Activated T-helper 17 cell treated with anti-CD3 and anti-CD28 coated beads, Interleukin-2, amount 50 U/mL, for 72 hours (primary cell): ENCODE data around the gene ORC1. TPM values are rescaled to one million over a fixed set of nuclear protein-coding genes. Genes with fewer than 3 reads are reported as not detected.
"Not testable (repeated sequence)": the region's sequence is repeated elsewhere in the genome, so short reads cannot be mapped to it uniquely, and the experiment has no call there.

Source experiments
- ATAC-seq: fragments of 150-1000 bp; cut with Tn5 transposase; replicated peaks from 2 replicates; pipeline ENCODE4 v1.10.0; 2021; ENCODE audit warnings: mild to moderate bottlenecking, moderate library complexity
- H3K27ac Mint-ChIP-seq: one replicate; pipeline ENCODE4 v1.8.0; 2022; ENCODE audit warnings: mixed read lengths
- H3K27me3 Mint-ChIP-seq: one replicate; pipeline ENCODE4 v1.8.0; 2022; ENCODE audit warnings: mixed read lengths
- H3K36me3 Mint-ChIP-seq: one replicate; pipeline ENCODE4 v1.8.0; 2022; ENCODE audit warnings: low read depth, mild to moderate bottlenecking, mixed read lengths
- H3K4me1 Mint-ChIP-seq: one replicate; pipeline ENCODE4 v1.8.0; 2022; ENCODE audit warnings: mixed read lengths
- H3K4me3 Mint-ChIP-seq: one replicate; pipeline ENCODE4 v1.8.0; 2022; ENCODE audit warnings: mild to moderate bottlenecking, mixed read lengths
- H3K9me3 Mint-ChIP-seq: one replicate; pipeline ENCODE4 v1.8.0; 2022; ENCODE audit warnings: mixed read lengths
- total RNA-seq, 2 donors: library from RNA; stranded (reverse); gene quantifications; one replicate each; pipeline ENCODE4 v1.2.3, GENCODE V29; 2022

Gene ORC1
- total RNA-seq, 2 donors from 2014 or later = 38.6 to 45.3 TPM

DNA sequence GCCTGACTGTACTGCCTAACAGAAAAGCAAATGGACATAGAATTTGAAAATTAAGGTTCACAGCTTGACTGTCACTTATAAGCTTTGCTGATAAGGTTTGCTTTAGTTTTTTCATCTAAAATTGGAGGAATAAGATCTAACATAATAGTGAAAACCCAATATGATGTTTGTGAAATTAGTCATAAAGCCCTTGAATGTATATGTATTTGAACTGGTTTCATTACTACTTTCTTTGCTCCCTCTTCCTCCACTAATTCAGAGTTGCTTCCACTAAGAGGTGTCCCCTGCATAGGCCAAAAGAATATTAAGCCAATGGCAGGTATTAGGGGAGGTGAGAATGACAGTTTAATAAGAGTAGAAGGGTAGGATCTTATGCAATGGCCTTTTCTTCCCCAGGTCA, 10.7 kb upstream of the ORC1 start:
- peak; percentile 34 for ATAC-seq
- no peak overlapping the region for H3K4me3 Mint-ChIP-seq
- peaks cover 15% of the 10 kb centered on the region for H3K4me1 Mint-ChIP-seq
- no peaks in the 10 kb centered on the region for H3K9me3 Mint-ChIP-seq
- H3K27me3 Mint-ChIP-seq = no peaks in the 10 kb centered on the region
- peaks cover 100% of the 10 kb centered on the region for H3K36me3 Mint-ChIP-seq
- peak overlapping the region; percentile 29 for H3K27ac Mint-ChIP-seq

DNA sequence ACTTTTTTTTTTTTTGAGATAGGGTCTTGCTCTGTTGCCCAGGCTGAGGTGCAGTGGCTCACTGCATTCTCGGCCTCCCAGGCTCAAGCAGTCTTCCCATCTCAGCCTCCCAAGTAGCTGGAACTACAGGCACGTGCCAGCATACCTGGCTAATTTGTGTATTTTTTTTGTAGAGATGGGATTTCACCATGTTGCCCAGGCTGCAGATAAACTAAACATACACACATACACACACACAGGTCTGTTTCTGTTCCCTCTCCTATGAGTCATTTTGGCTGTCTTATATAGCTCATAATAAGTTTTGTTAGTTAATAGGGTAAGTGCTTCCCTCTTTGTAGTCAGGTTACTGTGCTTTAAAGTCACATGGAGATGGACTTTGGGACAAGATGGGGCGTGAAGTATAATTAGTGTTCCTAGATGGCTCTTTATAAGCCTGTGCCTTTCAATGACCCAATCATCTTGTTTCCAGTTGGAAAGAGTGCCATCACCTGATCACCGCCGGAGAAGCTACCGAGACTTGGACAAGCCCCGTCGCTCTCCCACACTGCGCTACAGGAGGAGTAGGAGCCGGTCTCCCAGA, 9.3 kb upstream of the ORC1 start:
- Mint-ChIP-seq H3K27ac (no peak overlapping the region), H3K9me3 (no peaks in the 10 kb centered on the region), H3K27me3 (no peaks in the 10 kb centered on the region), H3K4me1 (peaks cover 16% of the 10 kb centered on the region), H3K4me3 (no peak overlapping the region), H3K36me3 (peaks cover 97% of the 10 kb centered on the region)
- ATAC-seq = peak; percentile 24

DNA sequence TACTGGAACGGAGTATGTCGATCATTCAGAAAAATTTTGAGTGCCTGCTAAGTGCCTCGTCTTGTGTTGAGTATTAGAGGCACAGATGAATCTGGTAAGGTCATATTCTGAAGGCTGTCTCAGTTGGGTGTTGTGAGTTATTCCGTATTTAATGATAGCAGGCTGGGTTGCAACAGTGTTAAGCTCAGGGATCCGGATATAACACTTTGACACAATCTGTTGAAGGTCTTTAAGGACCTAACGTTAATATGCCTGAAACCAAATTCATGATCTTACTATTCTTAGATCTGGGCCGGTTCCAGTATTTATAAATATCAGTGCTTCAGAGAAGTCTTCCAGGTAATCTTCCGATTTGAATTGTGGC, 734 bp upstream of the ORC1 start:
- H3K4me1 Mint-ChIP-seq = peaks cover 24% of the 10 kb centered on the region
- H3K36me3 Mint-ChIP-seq = peaks cover 91% of the 10 kb centered on the region
- no peak for ATAC-seq

DNA sequence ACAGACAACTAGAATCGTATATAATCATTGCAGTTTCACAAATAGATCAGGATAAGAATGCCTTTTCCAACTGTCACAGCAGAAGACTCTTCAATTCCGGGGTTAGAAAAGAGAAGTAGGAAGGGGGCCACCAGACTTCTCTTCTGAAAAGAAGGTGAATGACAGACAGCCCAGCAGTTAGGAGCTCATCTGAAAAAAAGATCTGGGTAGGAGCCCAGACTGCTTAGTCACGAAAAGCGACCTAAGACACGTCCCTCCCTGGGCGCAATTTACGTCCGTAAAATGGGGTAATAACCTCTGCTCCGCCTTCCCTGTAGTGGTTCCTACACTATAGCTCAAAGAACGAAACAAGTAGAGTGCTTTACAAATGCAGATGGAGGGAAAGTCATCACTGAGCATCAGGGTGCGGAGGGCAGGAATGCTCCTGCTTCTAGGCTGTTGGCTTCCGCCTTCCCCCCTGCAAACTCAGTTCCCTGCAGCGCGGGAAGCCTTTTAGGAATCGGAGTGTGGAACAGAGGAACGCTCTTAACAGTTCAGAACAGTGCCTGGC, 582 bp downstream of the ORC1 start:
- Mint-ChIP-seq H3K4me3 (peak overlapping the region; percentile 94), H3K9me3 (no peaks in the 10 kb centered on the region), H3K36me3 (peaks cover 94% of the 10 kb centered on the region), H3K27ac (peak overlapping the region; percentile 88), H3K27me3 (no peaks in the 10 kb centered on the region), H3K4me1 (peaks cover 19% of the 10 kb centered on the region)
- ATAC-seq = peak; percentile 68

More for the DNA sequence above, 734 bp upstream of the ORC1 start:
- Mint-ChIP-seq H3K27ac (peak overlapping the region; percentile 88), H3K27me3 (no peaks in the 10 kb centered on the region), H3K4me3 (peak overlapping the region; percentile 94), H3K9me3 (no peaks in the 10 kb centered on the region)

DNA sequence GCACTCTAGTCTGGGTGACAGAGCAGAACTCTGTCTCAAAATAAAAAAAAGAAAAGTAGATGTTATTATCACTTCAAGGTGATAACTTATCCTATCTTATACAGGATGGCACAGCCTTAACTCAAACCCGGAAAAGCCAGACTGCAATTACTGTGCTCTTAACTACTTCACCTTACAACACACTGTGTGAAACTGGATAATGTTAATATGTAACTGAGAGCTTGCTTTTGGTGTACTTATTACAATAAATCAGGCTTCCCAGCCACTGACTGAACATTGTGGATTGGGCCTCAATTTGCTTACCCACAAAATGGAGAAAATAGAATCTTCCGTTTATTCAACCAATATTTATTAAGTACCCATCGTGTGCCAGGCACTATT, 1.4 kb downstream of the ORC1 start:
- ATAC-seq = no peak
- Mint-ChIP-seq H3K36me3 (peaks cover 95% of the 10 kb centered on the region), H3K27me3 (no peaks in the 10 kb centered on the region), H3K4me1 (peaks cover 18% of the 10 kb centered on the region), H3K9me3 (no peaks in the 10 kb centered on the region), H3K4me3 (peak overlapping the region; percentile 94), H3K27ac (peak overlapping the region; percentile 88)

DNA sequence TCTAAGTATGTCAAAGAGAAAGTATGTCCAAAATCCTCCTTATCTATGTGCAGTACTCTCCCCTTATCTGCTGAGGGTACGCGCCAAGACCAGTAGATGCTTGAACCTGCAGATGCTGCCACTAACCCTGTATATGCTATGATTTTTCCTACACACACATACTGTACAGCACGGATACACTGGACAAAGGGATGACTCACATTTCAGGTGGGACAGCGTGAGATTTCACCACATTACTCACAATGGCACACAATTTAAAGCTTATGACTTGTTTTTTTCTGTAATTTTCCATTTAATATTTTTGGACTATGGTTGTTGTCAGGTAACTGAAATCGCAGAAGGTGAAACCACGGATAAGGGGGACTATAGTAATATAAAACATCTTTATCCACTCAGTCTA, 4.1 kb downstream of the ORC1 start:
- H3K4me3 Mint-ChIP-seq = no peak overlapping the region
- ATAC-seq = no peak
- no peak overlapping the region for H3K27ac Mint-ChIP-seq
- H3K27me3 Mint-ChIP-seq = no peaks in the 10 kb centered on the region
- H3K4me1 Mint-ChIP-seq = peaks cover 16% of the 10 kb centered on the region
- H3K9me3 Mint-ChIP-seq = no peaks in the 10 kb centered on the region
- peaks cover 95% of the 10 kb centered on the region for H3K36me3 Mint-ChIP-seq

DNA sequence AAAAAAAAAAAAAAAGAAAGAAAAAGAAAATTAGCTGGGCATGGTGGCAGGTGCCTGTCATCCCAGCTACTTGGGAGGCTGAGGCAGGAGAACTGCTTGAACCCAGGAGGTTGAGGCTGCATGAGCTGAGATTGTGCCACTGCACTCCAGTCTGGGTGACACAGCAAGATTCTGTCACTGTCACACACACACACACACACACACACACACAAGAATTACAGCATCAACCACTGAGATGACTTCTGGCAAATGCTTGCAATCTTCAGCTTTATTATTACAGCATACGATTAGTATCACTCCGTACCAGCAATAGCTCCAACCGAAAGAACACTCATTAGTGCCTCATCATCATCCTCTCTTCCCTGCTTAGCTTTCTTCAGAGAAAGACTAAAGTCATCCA, 4.6 kb downstream of the ORC1 start:
- Mint-ChIP-seq H3K27me3 (no peaks in the 10 kb centered on the region), H3K27ac (no peak overlapping the region), H3K4me1 (peaks cover 16% of the 10 kb centered on the region), H3K36me3 (peaks cover 97% of the 10 kb centered on the region), H3K9me3 (no peaks in the 10 kb centered on the region), H3K4me3 (no peak overlapping the region)
- no peak for ATAC-seq

DNA sequence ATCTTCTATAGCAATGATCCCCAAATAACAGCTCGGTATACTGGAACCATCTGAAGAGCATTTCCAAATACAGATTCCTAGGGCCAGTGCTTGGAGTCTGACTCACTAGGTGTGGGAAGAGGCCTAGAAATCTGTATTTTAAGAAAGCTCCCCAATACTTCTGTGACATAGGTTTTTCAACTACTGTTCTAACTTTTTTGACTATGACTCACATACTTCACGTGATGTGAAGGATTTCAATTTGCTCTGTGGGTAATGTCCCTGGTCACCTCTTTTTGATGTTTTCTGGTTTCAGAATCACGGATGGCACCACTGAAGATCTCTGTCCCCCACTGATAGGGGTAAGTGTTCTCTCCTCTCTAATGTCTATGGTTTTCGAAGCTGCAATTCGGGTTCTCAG, 11.0 kb downstream of the ORC1 start:
- H3K27ac Mint-ChIP-seq = no peak overlapping the region
- ATAC-seq = peak; percentile 52

DNA sequence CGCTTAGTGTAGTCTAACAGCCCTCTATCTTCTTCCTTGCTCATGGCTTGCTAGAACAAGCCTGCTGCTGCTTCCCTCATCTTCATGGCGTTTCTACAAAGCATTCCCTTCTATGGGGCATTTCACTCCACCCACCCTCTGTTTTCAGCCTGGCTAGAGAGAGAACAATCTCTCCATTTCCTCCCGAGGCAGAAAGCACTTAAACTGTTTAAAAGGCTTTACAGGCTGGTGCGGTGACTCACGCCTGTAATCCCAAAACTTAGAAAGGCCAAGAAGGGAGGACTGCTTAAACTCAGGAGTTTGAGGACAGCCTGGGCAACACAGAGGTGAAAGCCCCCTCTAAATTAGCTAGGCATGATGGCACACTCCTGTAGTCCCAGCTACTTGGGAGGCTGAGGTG, 17.8 kb downstream of the ORC1 start:
- Mint-ChIP-seq H3K27ac (no peak overlapping the region), H3K4me1 (no peaks in the 10 kb centered on the region), H3K9me3 (no peaks in the 10 kb centered on the region), H3K4me3 (no peak overlapping the region), H3K27me3 (no peaks in the 10 kb centered on the region), H3K36me3 (peaks cover 100% of the 10 kb centered on the region)
- ATAC-seq = no peak

More for the DNA sequence above, 11.0 kb downstream of the ORC1 start:
- H3K27me3 Mint-ChIP-seq = no peaks in the 10 kb centered on the region
- H3K4me1 Mint-ChIP-seq = peaks cover 5% of the 10 kb centered on the region
- no peak overlapping the region for H3K4me3 Mint-ChIP-seq
- H3K36me3 Mint-ChIP-seq = peaks cover 100% of the 10 kb centered on the region
- no peaks in the 10 kb centered on the region for H3K9me3 Mint-ChIP-seq

DNA sequence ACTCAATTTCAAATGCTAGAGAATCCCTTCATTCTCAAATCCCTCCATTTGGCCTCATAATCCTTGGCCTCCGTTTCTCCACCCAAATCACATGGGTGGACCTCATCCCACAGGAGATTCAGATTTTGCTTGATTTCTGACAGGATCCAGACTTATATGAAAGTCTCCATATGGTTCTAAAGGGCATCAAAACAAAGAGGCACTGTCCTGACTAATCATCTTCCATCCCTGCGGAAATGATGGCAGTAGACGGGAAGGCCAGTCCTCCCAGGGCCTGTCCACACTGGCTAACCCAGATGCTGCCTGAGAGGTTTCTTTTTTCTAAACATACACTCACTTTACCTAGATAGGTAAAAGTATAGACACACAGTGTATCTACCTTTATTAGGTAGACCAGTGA, 18.8 kb downstream of the ORC1 start:
- Mint-ChIP-seq H3K27me3 (no peaks in the 10 kb centered on the region), H3K27ac (no peak overlapping the region), H3K4me1 (no peaks in the 10 kb centered on the region), H3K9me3 (no peaks in the 10 kb centered on the region), H3K36me3 (peaks cover 100% of the 10 kb centered on the region), H3K4me3 (no peak overlapping the region)
- no peak for ATAC-seq

DNA sequence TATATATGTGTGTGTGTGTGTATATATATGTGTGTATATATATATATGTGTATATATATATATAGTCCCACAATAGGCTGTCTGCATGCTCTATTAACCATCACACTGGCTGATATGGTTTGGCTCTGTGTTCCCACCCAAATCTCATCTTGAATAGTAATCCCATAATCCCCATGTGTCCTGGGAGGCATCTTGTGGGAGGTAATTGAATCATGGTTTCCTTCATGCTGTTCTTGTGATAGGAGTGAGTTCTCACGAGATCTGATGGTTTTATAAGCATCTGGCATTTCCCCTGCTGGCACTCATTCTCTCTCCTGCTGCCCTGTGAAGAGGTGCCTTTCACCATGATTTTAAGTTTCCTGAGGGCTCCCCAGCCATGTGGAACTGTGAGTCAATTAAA, 34.4 kb downstream of the ORC1 start:
- not testable (repeated sequence) for H3K27me3 Mint-ChIP-seq, H3K27ac Mint-ChIP-seq, H3K9me3 Mint-ChIP-seq, ATAC-seq, H3K4me3 Mint-ChIP-seq, H3K4me1 Mint-ChIP-seq
- H3K36me3 Mint-ChIP-seq = peaks cover 44% of the 10 kb centered on the region

DNA sequence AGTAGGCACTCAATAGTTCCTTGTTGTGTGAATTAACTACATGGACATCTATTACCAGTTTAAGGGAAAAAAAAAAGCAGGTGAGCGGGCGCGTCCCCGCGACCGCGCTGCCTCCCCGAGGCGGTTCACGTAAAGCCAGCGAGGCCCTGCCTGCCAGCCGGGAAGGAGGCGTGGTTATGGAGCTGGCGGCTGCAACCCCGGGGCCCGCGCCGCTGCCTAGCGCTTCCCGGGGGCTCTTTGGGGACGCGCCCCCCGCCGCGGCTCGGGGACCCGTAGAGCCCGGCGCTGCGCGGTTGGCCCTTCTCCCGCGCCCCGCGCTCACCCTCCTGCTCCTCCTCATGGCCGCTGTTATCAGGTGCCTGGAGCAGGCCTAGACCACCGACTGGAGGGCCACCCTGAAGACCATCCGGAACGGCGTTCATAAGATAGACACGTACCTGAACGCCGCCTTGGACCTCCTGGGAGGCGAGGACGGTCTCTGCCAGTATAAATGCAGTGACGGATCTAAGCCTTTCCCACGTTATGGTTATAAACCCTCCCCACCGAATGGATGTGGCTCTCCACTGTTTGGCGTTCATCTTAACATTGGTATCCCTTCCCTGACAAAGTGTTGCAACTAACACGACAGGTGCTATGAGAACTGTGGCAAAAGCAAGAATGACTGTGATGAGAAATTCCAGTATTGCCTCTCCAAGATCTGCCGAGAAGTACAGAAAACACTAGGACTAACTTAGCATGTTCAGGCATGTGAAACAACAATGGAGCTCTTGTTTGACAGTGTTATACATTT, 35.6 kb downstream of the ORC1 start:
- no peaks in the 10 kb centered on the region for H3K9me3 Mint-ChIP-seq
- H3K27me3 Mint-ChIP-seq = no peaks in the 10 kb centered on the region
- H3K36me3 Mint-ChIP-seq = peaks cover 31% of the 10 kb centered on the region
- H3K4me3 Mint-ChIP-seq = peak overlapping the region; percentile 44
- no peak overlapping the region for H3K27ac Mint-ChIP-seq
- no peak for ATAC-seq
- peaks cover 6% of the 10 kb centered on the region for H3K4me1 Mint-ChIP-seq

DNA sequence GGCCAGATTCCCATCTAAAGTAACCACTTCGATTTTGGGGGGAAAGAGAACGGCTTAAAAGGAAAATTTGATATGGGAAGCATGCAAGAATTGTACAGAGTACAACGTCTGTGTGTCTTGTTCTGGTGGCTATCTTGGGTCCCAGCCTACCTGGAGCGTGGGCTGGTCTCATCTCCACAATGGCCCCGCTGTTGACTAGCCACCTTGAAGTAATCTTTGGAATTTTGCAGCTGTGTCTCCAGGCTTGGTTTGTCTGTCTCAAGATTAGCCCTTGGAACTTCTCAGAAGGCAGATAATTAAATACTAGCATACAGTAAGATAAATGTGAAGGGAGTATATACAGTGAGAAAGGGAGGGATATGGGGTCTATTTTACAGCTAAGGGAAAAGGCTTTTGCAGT, 37.0 kb downstream of the ORC1 start:
- no peaks in the 10 kb centered on the region for H3K27me3 Mint-ChIP-seq
- H3K27ac Mint-ChIP-seq = no peak overlapping the region

DNA sequence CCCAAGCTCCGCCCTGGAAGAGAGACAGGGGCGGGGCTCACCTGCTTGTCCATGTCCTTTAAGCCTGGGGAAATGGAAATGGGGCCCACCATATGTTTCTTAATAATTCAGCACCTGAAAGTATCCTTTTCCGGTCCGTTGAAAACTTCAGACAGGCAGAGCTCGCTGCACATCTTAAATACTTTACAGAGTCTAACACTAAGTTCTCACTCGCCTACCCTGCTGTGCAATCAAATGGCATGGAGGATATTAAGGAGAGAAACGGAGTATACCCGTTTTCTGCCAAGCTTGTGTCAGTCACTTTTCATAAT, 37.8 kb downstream of the ORC1 start:
- Mint-ChIP-seq H3K4me3 (peak overlapping the region; percentile 99), H3K9me3 (no peaks in the 10 kb centered on the region), H3K27ac (peak overlapping the region; percentile 64), H3K27me3 (no peaks in the 10 kb centered on the region), H3K36me3 (peaks cover 29% of the 10 kb centered on the region), H3K4me1 (peaks cover 11% of the 10 kb centered on the region)
- ATAC-seq = no peak

More for the DNA sequence above, 37.0 kb downstream of the ORC1 start:
- Mint-ChIP-seq H3K4me1 (peaks cover 11% of the 10 kb centered on the region), H3K4me3 (peak overlapping the region; percentile 99), H3K36me3 (peaks cover 26% of the 10 kb centered on the region), H3K9me3 (no peaks in the 10 kb centered on the region)
- ATAC-seq = no peak

DNA sequence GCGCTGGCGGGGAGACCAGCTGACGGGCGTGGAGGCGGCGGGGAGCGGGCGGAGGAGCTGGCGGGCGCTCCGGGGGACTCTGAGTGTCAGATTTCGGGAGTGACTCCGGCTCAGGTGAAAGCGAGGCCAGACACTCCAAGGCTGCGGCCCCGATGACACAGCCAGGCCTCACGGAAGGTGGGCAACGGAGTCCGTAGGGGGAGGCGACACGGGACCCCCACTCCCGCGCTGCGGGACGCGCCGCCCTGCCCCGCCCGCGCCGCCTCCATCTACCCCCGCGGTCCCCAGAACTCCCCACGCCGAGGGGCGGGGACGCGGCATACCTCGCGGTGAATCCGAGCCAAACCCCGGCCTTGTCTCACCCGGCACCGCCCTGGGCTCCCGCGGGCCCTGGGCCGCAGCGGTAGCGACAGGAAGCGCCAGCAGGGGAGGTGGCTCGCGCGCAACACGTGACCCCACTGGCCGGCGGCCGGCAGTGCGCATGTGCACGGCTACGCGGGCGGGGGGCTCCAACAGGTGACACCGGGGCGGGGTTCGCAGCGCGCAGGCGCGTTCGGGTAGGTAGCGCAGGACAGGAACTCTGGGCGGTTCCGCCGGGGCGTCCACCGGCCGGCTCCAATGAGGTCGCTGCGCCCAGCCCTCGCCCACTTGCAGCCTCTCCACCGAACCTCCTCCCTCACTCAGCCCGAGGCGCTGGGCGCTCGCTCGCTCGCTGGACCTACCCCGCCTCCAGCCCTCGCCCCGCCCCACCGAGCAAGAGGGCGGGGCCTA, 38.3 kb downstream of the ORC1 start, which contains the start of gene CC2D1B:
Gene CC2D1B (minus strand): TSS at position 460 of the 771 bp plus-strand sequence. CDS start 1,585 bp downstream, outside the sequence.
- peak within 1 kb of the TSS; percentile 99 for H3K27ac Mint-ChIP-seq
- H3K4me3 Mint-ChIP-seq = peak within 1 kb of the TSS; percentile 99
- peak; percentile 93 for ATAC-seq
- H3K9me3 Mint-ChIP-seq = no peaks in the 10 kb centered on the region
- H3K36me3 Mint-ChIP-seq = peaks cover 29% of the 10 kb centered on the region
- peaks cover 11% of the 10 kb centered on the region for H3K4me1 Mint-ChIP-seq
- no peaks in the 10 kb centered on the region for H3K27me3 Mint-ChIP-seq
